Hematopoietic multipotent progenitor cell (in vitro differentiated cells): ENCODE data around the gene AHRR. TPM values are rescaled to one million over a fixed set of nuclear protein-coding genes. Genes with fewer than 3 reads are reported as not detected.
A peak's percentile ranks its signal among the peaks of the same experiment; 100 is the strongest.

Experiments
- DNase-seq, 3 donors: peaks; one replicate each; pipeline ENCODE4 v3.0.0-alpha.2; 2011 to 2015; ENCODE audit warnings: low read depth in 2 of 3, low spot score in 2 of 3
- total RNA-seq: library from RNA; depleted of rRNA; stranded (reverse); fragments of >200 nt; gene quantifications from one replicate; pipeline ENCODE4 v1.2.3, GENCODE V29; 2012

The AHRR gene
- total RNA-seq, 1 donor: 0.54 TPM

GRCh38 chr5:344668-345067, 23.2 kb downstream of the AHRR start:
- DNase-seq: no peak

- DNase-seq: no peak
These were observed 24.1 kb downstream of the AHRR start for GRCh38 chr5:345404-346195.

GRCh38 chr5:346229-346935, 24.9 kb downstream of the AHRR start:
- DNase-seq: no peak

- no peak for DNase-seq
These were observed 26.3 kb downstream of the AHRR start for GRCh38 chr5:347712-348284.

- no peak for DNase-seq
These were observed 27.2 kb downstream of the AHRR start for GRCh38 chr5:348726-349125.

- DNase-seq: no peak
These were observed 28.8 kb downstream of the AHRR start for GRCh38 chr5:350355-350754.

GRCh38 chr5:351084-351920, 29.8 kb downstream of the AHRR start:
- peak in 1 of 3 donors; percentile 66 for DNase-seq

- no peak for DNase-seq
These were observed 30.4 kb downstream of the AHRR start for GRCh38 chr5:351921-352245.

- peak in 1 of 3 donors; percentile 22 for DNase-seq
These were observed 31.4 kb downstream of the AHRR start for GRCh38 chr5:352639-353611.

GRCh38 chr5:353612-354580, 32.4 kb downstream of the AHRR start:
- no peak for DNase-seq

GRCh38 chr5:354581-355378, 33.3 kb downstream of the AHRR start:
- DNase-seq: no peak

- no peak for DNase-seq
These were observed 33.9 kb downstream of the AHRR start for GRCh38 chr5:355379-355935.

GRCh38 chr5:355958-356357, 34.4 kb downstream of the AHRR start:
- no peak for DNase-seq

GRCh38 chr5:359301-359897, 37.9 kb downstream of the AHRR start:
- no peak for DNase-seq

- no peak for DNase-seq
These were observed 38.9 kb downstream of the AHRR start for GRCh38 chr5:360257-361027.

- DNase-seq: no peak
These were observed 40.7 kb downstream of the AHRR start for GRCh38 chr5:362189-362588.
